Heart left ventricle (tissue), 16 donors: Measurements from ENCODE around the gene VAT1L. TPM values are rescaled to one million over a fixed set of nuclear protein-coding genes. Genes with fewer than 3 reads are reported as not detected.
A peak's percentile ranks its signal among the peaks of the same experiment; 100 is the strongest.

ENCODE experiments used
- ATAC-seq, 4 donors: fragments of 200-7000 bp; cut with Tn5 transposase; one replicate each; pipeline ENCODE4 v1.9.1; 2020 to 2022; ENCODE audit warnings: moderate library complexity in 4 of 4, mild to moderate bottlenecking in 3 of 4, moderate number of reproducible peaks in 1 of 4
- DNase-seq, 5 donors: peaks; one replicate each; pipeline ENCODE4 v3.0.0-alpha.2; 2020
- H3K27ac ChIP-seq, 12 donors: fragments of 200-600 bp; sonication (generic) in 4 of 12; one replicate each; pipeline versions ENCODE4 v1.5.0 to v1.8.0; 2016 to 2022; ENCODE audit warnings: mild to moderate bottlenecking in 2 of 12
- H3K27me3 ChIP-seq, 9 donors: fragments of 200-600 bp; sonication (generic) in 2 of 9; one replicate each; pipeline versions ENCODE4 v1.5.1 to v1.8.0; 2016 to 2022; ENCODE audit warnings: mild to moderate bottlenecking in 3 of 9
- H3K36me3 ChIP-seq, 9 donors: fragments of 200-600 bp; sonication (generic) in 2 of 9; one replicate each; pipeline versions ENCODE4 v1.5.0 to v1.8.0; 2018 to 2022; ENCODE audit warnings: mild to moderate bottlenecking in 2 of 9
- H3K4me1 ChIP-seq, 12 donors: fragments of 200-600 bp; sonication (generic) in 4 of 12; one replicate each; pipeline versions ENCODE4 v1.5.0 to v1.8.0; 2016 to 2022; ENCODE audit warnings: mild to moderate bottlenecking in 3 of 12
- H3K4me3 ChIP-seq, 12 donors: fragments of 200-600 bp; sonication (generic) in 4 of 12; one replicate each; pipeline versions ENCODE4 v1.5.0 to v1.8.0; 2017 to 2022; ENCODE audit warnings: mild to moderate bottlenecking in 9 of 12, moderate library complexity in 4 of 12
- H3K9me3 ChIP-seq, 12 donors: fragments of 200-600 bp; sonication (generic) in 4 of 12; one replicate each; pipeline versions ENCODE4 v1.5.0 to v1.8.0; 2016 to 2022; ENCODE audit warnings: mild to moderate bottlenecking in 1 of 12
- POLR2A ChIP-seq, 2 donors: fragments of 450-650 bp; IDR thresholded peaks; one replicate each; pipeline ENCODE4 v1.6.1; 2017; ENCODE audit warnings: antibody characterized with exemption in 2 of 2, mild to moderate bottlenecking in 2 of 2, moderate library complexity in 2 of 2
- WGBS, 4 donors: extraction: QIAGEN DNeasy Blood & Tissue Kit in 2 of 4; methylation state at CpG; one replicate each; pipeline versions ENCODE4 v1.1.5 to v1.1.7; 2013 to 2018; 5-methylcytosine and 5-hydroxymethylcytosine counted together
- intact Hi-C, 10 donors: fragments of 100-400 bp; cut with DNase I; formaldehyde crosslinking; loops; one replicate each; pipeline versions ENCODE4 v1.11.1 to v1.14.2; 2022
- polyA plus RNA-seq, 2 donors: library from polyadenylated mRNA; stranded (reverse); fragments of 200-250 nt; gene quantifications; one replicate each; pipeline ENCODE4 v1.2.3, GENCODE V29; 2013
- total RNA-seq, 9 donors: library from RNA; depleted of rRNA in 2 of 9; stranded (reverse); fragments of >200 nt in 2 of 9; fragmentation: NEBNext Ultra II Directional in 3 of 9; extraction: Animal tissue kit (Norgen Biotek cat#: 25700) in 3 of 9; gene quantifications; one replicate each; pipeline versions ENCODE4 v1.1.0 to v1.2.4, GENCODE V29; 2016 to 2023
- TF ChIP-seq, protein P1 (sequence below), 12 donors: fragments of 200-600 bp; sonication (generic) in 4 of 12; IDR thresholded peaks; one replicate each; pipeline versions ENCODE4 v1.5.0 to v1.8.0; 2018 to 2022; ENCODE audit warnings: antibody characterized with exemption in 12 of 12, mild to moderate bottlenecking in 5 of 12
- donor health status: ischemic (EF 13 %, LVEDD 7.1; RV severe dilation, severe dysfunction).
- donor health status: healthy with polysubstance abuse.
- donor health status: DM: no; HTN: yes; CAD: no.
- donor health status: DM: no; HTN: no; CAD: no.
- donor health status: ischemic (EF 25% LVEDD 6.9; RV normal size, moderate dysfunction).
- donor health status: ischemic (EF 25% LVEDD 5.7; RV mildly dilated, moderate dysfunction).
- donor health status: healthy.
- donor health status: DM: yes; HTN: yes; CAD: no.
- donor health status: ischemic (EF 35%, LVEDD 5.7; RV mildly dilated, moderate dysfunction).
- donor health status: nonischemic (EF 11% LVEDD 7.7; RV severe dilation, severe dysfunction).
- donor health status: DM: yes; HTN: yes; CAD: no.
- donor health status: PGD.
- donor health status: ischemic (EF 29% LVEDD 5.4; RV normal size, mild dysfunction).
- donor health status: nonischemic (EF 23%, LVEDD 6.1; RV moderate dilation, normal function).

Gene VAT1L
- total and polyA plus RNA-seq, 11 donors: 0.32 to 57.5 (median 11.0) TPM

DNA sequence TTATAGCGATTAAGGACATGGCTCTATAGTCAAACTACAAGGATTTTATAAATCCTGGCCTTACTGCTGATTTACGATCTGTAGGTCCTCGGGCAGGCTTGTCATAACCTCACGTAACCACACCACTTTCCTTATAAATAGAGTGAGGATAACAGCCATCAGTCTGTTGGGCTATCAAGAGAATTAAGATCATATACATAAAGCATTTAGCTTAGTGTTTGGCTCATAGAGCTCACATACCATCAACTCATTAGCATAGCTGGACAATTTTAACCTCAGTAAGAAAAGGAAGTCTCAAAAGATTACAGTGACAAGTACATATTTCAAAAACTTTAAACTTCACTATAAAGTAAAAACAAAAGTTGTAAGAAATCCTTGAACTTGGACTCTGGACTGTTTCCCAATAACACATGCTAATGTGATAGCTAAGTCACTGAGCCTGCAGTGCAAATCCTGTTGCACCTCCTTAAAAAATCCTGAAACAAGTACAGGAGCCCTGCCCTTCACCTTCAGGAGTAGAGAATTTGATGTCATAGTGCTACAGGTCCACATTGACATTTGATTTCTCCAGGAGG is 213.2 kb downstream of the VAT1L start:
- no peak overlapping the region for H3K27ac ChIP-seq

DNA sequence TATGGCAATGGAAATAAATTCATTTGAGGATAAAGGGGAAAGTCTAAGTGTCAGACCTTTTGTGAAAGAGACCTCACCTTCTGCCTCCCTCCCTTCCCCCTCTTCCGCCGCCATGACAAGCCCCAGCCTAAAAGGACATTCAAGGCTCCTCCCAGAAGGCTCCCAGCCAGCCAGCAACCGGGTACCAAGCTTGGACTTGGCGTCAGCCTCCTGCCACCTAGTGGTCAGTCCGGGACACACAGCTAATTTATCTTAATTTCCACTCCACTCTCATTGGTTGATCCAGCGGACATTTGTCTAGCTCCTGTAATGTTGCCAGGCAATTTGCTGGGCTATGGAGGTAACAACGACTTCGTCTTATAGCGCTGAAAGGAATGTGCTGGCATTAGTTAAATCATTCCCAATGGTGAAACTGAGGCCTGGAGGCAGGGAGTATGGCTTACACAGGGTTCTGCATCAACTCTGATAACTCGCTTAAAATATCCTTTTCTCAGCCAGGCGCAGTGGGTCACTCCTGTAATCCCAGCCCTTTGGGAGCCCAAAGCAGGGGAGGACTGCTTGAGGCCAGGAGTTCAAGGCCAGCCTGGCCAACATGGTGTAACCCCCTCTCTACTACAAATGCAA is 214.7 kb downstream of the VAT1L start:
- no peak overlapping the region for H3K4me3 ChIP-seq
- H3K9me3 ChIP-seq: no peaks in the 10 kb centered on the region
- intact Hi-C loops: loop anchor here in 7 of 10 donors (1.0 to 10.0 kb wide), 5 partner anchors 92 to 768 kb away; partner anchors contain the start of gene WWOX (in 1 of the 7)
- H3K36me3 ChIP-seq: no peaks in the 10 kb centered on the region
- peak; percentile 70 to 98 (median 93) for ATAC-seq
- peaks cover 0 to 2% (median 0%) of the 10 kb centered on the region in 12 donors for H3K4me1 ChIP-seq
- no peak for TF ChIP-seq POLR2A (IDR thresholded peaks at IDR 0.05)
- TF ChIP-seq, protein P1, sequence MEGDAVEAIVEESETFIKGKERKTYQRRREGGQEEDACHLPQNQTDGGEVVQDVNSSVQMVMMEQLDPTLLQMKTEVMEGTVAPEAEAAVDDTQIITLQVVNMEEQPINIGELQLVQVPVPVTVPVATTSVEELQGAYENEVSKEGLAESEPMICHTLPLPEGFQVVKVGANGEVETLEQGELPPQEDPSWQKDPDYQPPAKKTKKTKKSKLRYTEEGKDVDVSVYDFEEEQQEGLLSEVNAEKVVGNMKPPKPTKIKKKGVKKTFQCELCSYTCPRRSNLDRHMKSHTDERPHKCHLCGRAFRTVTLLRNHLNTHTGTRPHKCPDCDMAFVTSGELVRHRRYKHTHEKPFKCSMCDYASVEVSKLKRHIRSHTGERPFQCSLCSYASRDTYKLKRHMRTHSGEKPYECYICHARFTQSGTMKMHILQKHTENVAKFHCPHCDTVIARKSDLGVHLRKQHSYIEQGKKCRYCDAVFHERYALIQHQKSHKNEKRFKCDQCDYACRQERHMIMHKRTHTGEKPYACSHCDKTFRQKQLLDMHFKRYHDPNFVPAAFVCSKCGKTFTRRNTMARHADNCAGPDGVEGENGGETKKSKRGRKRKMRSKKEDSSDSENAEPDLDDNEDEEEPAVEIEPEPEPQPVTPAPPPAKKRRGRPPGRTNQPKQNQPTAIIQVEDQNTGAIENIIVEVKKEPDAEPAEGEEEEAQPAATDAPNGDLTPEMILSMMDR (IDR thresholded peaks at IDR 0.05): peak; percentile 68 to 91 (median 83)
- no peaks in the 10 kb centered on the region for H3K27me3 ChIP-seq
- no peak overlapping the region for H3K27ac ChIP-seq
- peak; percentile 74 to 90 (median 84) for DNase-seq
- 17 to 19% (median 18%) methylated on average over 11 of the region's 11 CpGs for WGBS, 4 donors

More for the DNA sequence above, 213.2 kb downstream of the VAT1L start:
- Histone ChIP-seq H3K9me3 (peaks cover 0 to 10% (median 0%) of the 10 kb centered on the region in 12 donors), H3K4me1 (peaks cover 0 to 2% (median 0%) of the 10 kb centered on the region in 12 donors), H3K4me3 (no peak overlapping the region), H3K27me3 (no peaks in the 10 kb centered on the region), H3K36me3 (no peaks in the 10 kb centered on the region)
- DNase-seq (no peak), ATAC-seq (no peak)
- TF ChIP-seq POLR2A (IDR thresholded peaks at IDR 0.05): no peak
- TF ChIP-seq, protein P1 (IDR thresholded peaks at IDR 0.05): no peak
- 75 to 81% (median 80%) methylated on average over 4 of the region's 4 CpGs for WGBS, 4 donors
- intact Hi-C loops: loop anchor here in 4 of 10 donors (10.0 kb wide), 3 partner anchors 93 to 767 kb away; partner anchors contain the start of gene WWOX (in 1 of the 4)

DNA sequence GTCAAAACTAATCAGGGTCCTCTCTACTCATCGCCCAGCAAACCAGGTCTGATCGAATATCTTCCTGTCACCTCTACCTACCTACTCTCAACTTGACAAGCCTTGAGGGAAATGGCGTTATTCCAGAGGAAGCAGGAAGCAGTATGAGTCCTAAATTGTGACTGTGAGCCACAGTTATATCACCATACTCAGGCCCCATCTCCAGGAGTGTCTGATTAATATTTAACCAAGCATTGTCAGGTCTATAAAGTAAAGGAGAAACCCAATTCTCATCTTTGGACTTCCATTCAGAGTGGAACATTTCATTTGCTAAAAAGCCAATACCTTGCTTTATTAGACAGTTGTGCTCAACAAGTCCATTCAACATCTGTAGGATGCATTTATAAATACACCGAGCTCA is 216.2 kb downstream of the VAT1L start:
- Histone ChIP-seq H3K27ac (no peak overlapping the region), H3K4me3 (no peak overlapping the region), H3K9me3 (no peaks in the 10 kb centered on the region), H3K36me3 (no peaks in the 10 kb centered on the region), H3K4me1 (peaks cover 0 to 2% (median 0%) of the 10 kb centered on the region in 12 donors), H3K27me3 (no peaks in the 10 kb centered on the region)
- WGBS, 4 donors: 70 to 83% (median 78%) methylated on average over 4 of the region's 4 CpGs
- ATAC-seq (no peak), DNase-seq (no peak)
- TF ChIP-seq, protein P1 (IDR thresholded peaks at IDR 0.05): no peak
- no peak for TF ChIP-seq POLR2A (IDR thresholded peaks at IDR 0.05)
- intact Hi-C loops: loop anchor here in 4 of 10 donors (10.0 kb wide), 3 partner anchors 90 to 770 kb away; partner anchors contain the start of gene WWOX (in 1 of the 4)

DNA sequence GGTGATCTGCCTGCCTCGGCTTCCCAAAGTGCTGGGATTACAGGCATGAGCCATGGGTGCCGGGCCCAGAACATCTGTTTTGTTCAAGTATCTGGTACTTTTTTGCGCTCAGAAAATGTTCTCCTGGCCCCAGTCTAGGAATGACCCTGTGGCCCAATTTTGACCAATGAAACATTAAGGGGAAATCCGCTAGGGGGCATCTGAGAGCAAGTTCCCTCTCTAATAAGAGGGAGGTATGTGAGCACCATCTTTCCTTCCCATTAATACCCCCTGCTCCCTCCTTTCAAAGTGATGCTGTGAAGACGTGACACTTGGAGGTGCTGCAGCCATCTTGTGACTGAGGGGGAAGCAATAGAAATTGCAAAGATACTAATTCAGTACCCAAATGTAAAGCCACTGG is 217.5 kb downstream of the VAT1L start:
- no peaks in the 10 kb centered on the region for H3K9me3 ChIP-seq
- no peak for ATAC-seq
- no peak for DNase-seq
- TF ChIP-seq, protein P1 (IDR thresholded peaks at IDR 0.05): peak in 1 of 12 donors; percentile 22
- no peak for TF ChIP-seq POLR2A (IDR thresholded peaks at IDR 0.05)
- no peak overlapping the region for H3K4me3 ChIP-seq
- H3K36me3 ChIP-seq: no peaks in the 10 kb centered on the region
- H3K27ac ChIP-seq: no peak overlapping the region
- H3K27me3 ChIP-seq: peaks cover 0 to 3% (median 0%) of the 10 kb centered on the region in 9 donors
- H3K4me1 ChIP-seq: peaks cover 0 to 2% (median 0%) of the 10 kb centered on the region in 12 donors
- 74 to 78% (median 76%) methylated on average over 5 of the region's 5 CpGs for WGBS, 4 donors
- intact Hi-C loops: loop anchor here in 4 of 10 donors (10.0 kb wide), 3 partner anchors 89 to 771 kb away; partner anchors contain the start of gene WWOX (in 1 of the 4)
